Measurements from ENCODE around the gene SLC8B1. TPM values are rescaled to one million over a fixed set of nuclear protein-coding genes. Genes with fewer than 3 reads are reported as not detected.

Gene SLC8B1
- total and polyA plus RNA-seq, 2 experiments from 2014 or later: 4.3 to 5.8 TPM

DNA sequence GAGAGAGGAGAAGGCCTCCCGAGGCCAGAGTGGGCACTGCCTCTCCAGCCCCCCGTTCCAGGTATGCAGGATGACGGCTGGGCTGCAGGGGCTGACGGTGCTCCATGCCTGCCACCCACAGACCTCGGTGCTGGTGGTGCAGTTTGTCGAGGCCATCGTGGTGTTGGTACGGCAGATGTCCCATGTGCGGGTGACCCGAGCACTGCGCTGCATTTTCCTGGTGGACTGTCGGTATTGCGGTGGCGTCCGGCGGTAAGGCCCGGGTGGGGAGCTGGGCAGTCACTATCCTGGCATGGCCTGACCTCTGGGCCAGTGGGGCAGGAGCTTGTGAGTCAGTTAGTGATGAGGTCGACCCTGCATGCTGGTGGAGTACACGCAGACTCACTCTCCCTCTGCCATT lies 66.3 kb downstream of the SLC8B1 start:
- H3K27me3 ChIP-seq: no peaks in the 10 kb centered on the region
- no peak overlapping the region for H3K4me3 ChIP-seq
- H3K27ac ChIP-seq: no peak overlapping the region
- TF ChIP-seq CTCF (IDR thresholded peaks at IDR 0.05; ENCODE audit: low read depth, low read length): no peak
- no peaks in the 10 kb centered on the region for H3K4me1 ChIP-seq (ENCODE audit: low read depth)
- no peak for DNase-seq (ENCODE audit: low read depth in 1 of 2, low spot score in 1 of 2)
- H3K9me3 ChIP-seq (ENCODE audit: low read depth): no peaks in the 10 kb centered on the region
- no peaks in the 10 kb centered on the region for H3K36me3 ChIP-seq

GRCh38 chr12:113268136-113268535 lies 66.8 kb downstream of the SLC8B1 start:
- DNase-seq (ENCODE audit: low read depth in 1 of 2, low spot score in 1 of 2): no peak
- Histone ChIP-seq H3K27me3 (no peaks in the 10 kb centered on the region), H3K27ac (no peak overlapping the region), H3K9me3 (ENCODE audit: low read depth) (no peaks in the 10 kb centered on the region), H3K36me3 (no peaks in the 10 kb centered on the region), H3K4me3 (no peak overlapping the region), H3K4me1 (ENCODE audit: low read depth) (no peaks in the 10 kb centered on the region)
- no peak for TF ChIP-seq CTCF (IDR thresholded peaks at IDR 0.05; ENCODE audit: low read depth, low read length)

GRCh38 chr12:113267621-113268020 lies 67.3 kb downstream of the SLC8B1 start:
- no peak for DNase-seq (ENCODE audit: low read depth in 1 of 2, low spot score in 1 of 2)
- H3K9me3 ChIP-seq (ENCODE audit: low read depth): no peaks in the 10 kb centered on the region
- no peaks in the 10 kb centered on the region for H3K36me3 ChIP-seq
- no peak overlapping the region for H3K27ac ChIP-seq
- no peak overlapping the region for H3K4me3 ChIP-seq
- H3K27me3 ChIP-seq: no peaks in the 10 kb centered on the region
- no peak for TF ChIP-seq CTCF (IDR thresholded peaks at IDR 0.05; ENCODE audit: low read depth, low read length)
- H3K4me1 ChIP-seq (ENCODE audit: low read depth): no peaks in the 10 kb centered on the region

DNA sequence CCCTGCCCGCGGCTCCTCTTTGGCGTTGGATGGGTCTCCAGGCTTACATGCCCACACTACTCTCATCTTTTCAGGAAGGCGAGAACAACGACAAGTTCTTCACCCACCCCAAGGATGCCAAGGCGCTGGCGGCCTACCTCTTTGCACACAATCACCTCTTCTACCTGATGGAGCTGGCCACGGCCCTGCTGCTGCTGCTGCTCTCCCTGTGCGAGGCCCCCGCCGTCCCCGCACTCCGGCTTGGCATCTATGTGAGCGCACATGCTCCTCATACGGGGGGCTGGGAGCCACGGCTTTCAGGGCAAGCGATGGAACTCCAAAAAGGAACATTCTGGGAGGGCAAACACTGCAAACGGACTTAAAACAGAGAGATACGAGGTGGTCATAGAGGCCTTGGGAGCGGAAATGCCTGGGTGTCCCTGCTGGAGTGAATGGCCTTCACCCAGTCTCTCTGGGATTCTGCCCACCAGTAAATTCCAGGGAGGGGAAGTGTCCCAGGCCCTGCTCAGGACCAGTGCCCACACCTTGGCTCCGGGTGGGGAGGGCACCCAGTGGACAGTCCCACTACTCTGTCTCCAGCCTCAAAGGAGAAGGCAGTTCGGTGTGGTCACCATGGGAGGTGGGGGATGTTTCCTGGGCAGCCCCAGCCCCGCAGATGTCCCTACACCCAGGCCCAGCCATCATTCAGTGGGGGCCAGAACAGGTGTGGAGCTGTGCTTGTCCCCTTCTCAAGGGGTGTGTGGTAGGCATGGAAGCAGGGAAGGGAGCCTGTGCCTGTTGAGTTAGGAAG lies 68.6 kb downstream of the SLC8B1 start:
- H3K4me3 ChIP-seq: no peak overlapping the region
- H3K9me3 ChIP-seq (ENCODE audit: low read depth): no peaks in the 10 kb centered on the region
- TF ChIP-seq CTCF (IDR thresholded peaks at IDR 0.05; ENCODE audit: low read depth, low read length): no peak
- no peaks in the 10 kb centered on the region for H3K4me1 ChIP-seq (ENCODE audit: low read depth)
- H3K27ac ChIP-seq: no peak overlapping the region
- no peaks in the 10 kb centered on the region for H3K27me3 ChIP-seq
- no peak for DNase-seq (ENCODE audit: low read depth in 1 of 2, low spot score in 1 of 2)
- H3K36me3 ChIP-seq: no peaks in the 10 kb centered on the region

DNA sequence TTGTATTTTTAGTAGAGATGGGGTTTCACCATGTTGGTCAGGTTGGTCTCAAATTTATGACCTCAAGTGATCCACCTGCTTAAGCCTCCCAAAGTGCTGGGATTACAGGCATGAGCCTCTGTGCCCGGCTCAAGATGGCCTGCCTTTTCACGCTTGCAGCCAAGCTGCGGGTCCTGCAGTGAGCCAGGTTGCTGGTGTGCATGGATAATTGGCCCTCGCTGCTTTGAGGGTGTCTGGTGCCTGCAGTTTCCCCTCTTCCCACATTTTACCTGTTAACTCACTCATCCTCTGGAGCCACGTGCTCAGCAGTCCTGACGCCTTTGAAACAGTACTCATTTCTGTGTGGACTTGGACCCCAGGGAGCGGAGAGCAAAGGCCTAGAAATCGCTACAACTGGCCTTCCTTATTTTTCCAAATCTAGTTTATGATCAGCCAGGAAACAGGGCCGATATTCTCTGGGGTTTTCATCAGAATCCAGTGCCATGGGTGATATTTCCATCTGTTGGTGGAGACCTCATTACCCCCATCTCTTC lies 71.4 kb downstream of the SLC8B1 start:
- no peaks in the 10 kb centered on the region for H3K9me3 ChIP-seq (ENCODE audit: low read depth)
- H3K4me3 ChIP-seq: no peak overlapping the region
- DNase-seq (ENCODE audit: low read depth in 1 of 2, low spot score in 1 of 2): no peak
- no peaks in the 10 kb centered on the region for H3K27me3 ChIP-seq
- TF ChIP-seq CTCF (IDR thresholded peaks at IDR 0.05; ENCODE audit: low read depth, low read length): no peak
- no peaks in the 10 kb centered on the region for H3K4me1 ChIP-seq (ENCODE audit: low read depth)
- H3K36me3 ChIP-seq: no peaks in the 10 kb centered on the region
- H3K27ac ChIP-seq: no peak overlapping the region

Data from cardiac muscle cell (in vitro differentiated cells and primary cell).